ENCODE results near the gene C17orf67.

DNA sequence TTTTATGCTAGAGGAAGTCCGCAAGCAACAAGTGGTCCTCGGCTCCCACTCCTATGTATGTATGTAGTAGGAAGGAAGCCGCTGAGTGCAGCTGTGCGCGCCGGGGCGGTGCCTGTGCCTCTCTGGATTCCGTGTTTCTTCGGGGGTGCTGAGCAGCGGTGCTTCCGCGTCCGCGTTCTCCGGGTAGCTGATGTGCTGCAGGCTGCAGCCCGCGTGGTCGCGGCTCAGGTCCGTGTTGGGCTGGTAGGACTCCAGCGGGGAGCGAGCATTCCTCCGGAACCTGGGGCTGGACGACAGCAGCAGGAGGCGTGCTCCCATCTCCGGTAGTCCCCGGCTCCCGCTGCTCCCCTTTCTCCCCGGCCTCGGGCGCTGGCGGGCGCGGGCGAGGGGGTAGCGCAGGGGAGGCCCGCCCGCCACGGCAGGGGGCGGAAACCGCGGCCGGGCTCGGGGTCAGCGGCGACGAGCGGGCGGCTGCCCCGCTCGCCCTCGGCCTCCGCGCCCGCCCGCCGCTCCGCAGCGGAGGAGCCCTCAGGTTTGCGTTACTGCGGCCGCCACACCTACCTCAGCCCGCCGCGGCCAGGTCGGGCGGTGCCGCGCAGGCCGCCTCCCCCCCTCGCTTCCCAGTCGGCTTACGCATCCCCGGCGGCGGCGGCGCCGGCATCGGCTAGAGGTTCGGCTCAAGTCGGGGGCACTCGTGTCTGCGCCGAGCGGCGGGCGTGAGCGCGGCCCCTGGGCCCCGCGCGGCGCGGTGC, 487 bp downstream of the C17orf67 start:
- TF ChIP-seq GATA3 (IDR thresholded peaks at IDR 0.05; ENCODE audit: low read depth, low read length) (no peak), GATA2 (IDR thresholded peaks at IDR 0.05; ENCODE audit: low read depth, low read length) (no peak)
